Measurements from ENCODE around the gene EDNRB.

The EDNRB gene

GRCh38 chr13:77930430-77930829 lies 11.8 kb upstream of the EDNRB start:
- Histone ChIP-seq H3K4me2 (ENCODE audit: low read length) (no peak overlapping the region), H3K79me2 (ENCODE audit: control insufficient read depth, insufficient read depth, low read length) (no peaks in the 10 kb centered on the region), H3K56ac (ENCODE audit: low read length) (no peak overlapping the region), H2AK5ac (ENCODE audit: low read length) (no peak overlapping the region), H3K79me1 (ENCODE audit: low read length) (no peaks in the 10 kb centered on the region), H3K4me1 (ENCODE audit: control insufficient read depth, low read depth, low read length) (peaks cover 2% of the 10 kb centered on the region), H4K8ac (ENCODE audit: low read depth, low read length) (no peak overlapping the region), H2BK5ac (ENCODE audit: low read length) (no peak overlapping the region), H3K4ac (ENCODE audit: low read depth, low read length) (no peak overlapping the region), H2BK15ac (replicated peaks; ENCODE audit: low read depth) (no peak overlapping the region), H3K36me3 (ENCODE audit: control insufficient read depth, insufficient read depth, low read length) (no peaks in the 10 kb centered on the region), H3K27me3 (ENCODE audit: insufficient read depth, low read length, poor library complexity) (no peaks in the 10 kb centered on the region), H3K18ac (ENCODE audit: low read length) (no peak overlapping the region), H2BK120ac (ENCODE audit: low read depth, low read length) (no peak overlapping the region), H3K23ac (ENCODE audit: low read length) (no peak overlapping the region), H3K9ac (ENCODE audit: low read length) (no peak overlapping the region), H3K4me3 (ENCODE audit: low read length) (no peak overlapping the region), H3K27ac (ENCODE audit: low read depth, low read length) (no peak overlapping the region), H4K5ac (ENCODE audit: low read length) (no peak overlapping the region)
- no peak for DNase-seq

- Histone ChIP-seq H3K9ac (ENCODE audit: low read length) (no peak overlapping the region), H3K4ac (ENCODE audit: low read depth, low read length) (no peak overlapping the region), H3K27me3 (ENCODE audit: insufficient read depth, low read length, poor library complexity) (no peaks in the 10 kb centered on the region), H2AK5ac (ENCODE audit: low read length) (no peak overlapping the region), H3K79me2 (ENCODE audit: control insufficient read depth, insufficient read depth, low read length) (no peaks in the 10 kb centered on the region), H3K18ac (ENCODE audit: low read length) (no peak overlapping the region), H3K56ac (ENCODE audit: low read length) (no peak overlapping the region), H3K79me1 (ENCODE audit: low read length) (no peaks in the 10 kb centered on the region), H2BK15ac (replicated peaks; ENCODE audit: low read depth) (peak overlapping the region; percentile 57), H4K5ac (ENCODE audit: low read length) (no peak overlapping the region), H3K36me3 (ENCODE audit: control insufficient read depth, insufficient read depth, low read length) (no peaks in the 10 kb centered on the region), H4K8ac (ENCODE audit: low read depth, low read length) (no peak overlapping the region), H2BK5ac (ENCODE audit: low read length) (no peak overlapping the region), H3K4me2 (ENCODE audit: low read length) (no peak overlapping the region), H3K23ac (ENCODE audit: low read length) (no peak overlapping the region), H3K27ac (ENCODE audit: low read depth, low read length) (no peak overlapping the region), H3K4me1 (ENCODE audit: control insufficient read depth, low read depth, low read length) (peaks cover under 1% of the 10 kb centered on the region), H3K4me3 (ENCODE audit: low read length) (no peak overlapping the region), H2BK120ac (ENCODE audit: low read depth, low read length) (no peak overlapping the region)
- no peak for DNase-seq
- WGBS (ENCODE audit: extremely low coverage, insufficient coverage, low lambda C conversion rate): no CpG with 5 or more reads among the region's 2 CpGs
Measured at GRCh38 chr13:77928909-77929308, 10.3 kb upstream of the EDNRB start.

- Histone ChIP-seq H3K56ac (ENCODE audit: low read length) (no peak overlapping the region), H3K79me2 (ENCODE audit: control insufficient read depth, insufficient read depth, low read length) (no peaks in the 10 kb centered on the region), H2BK120ac (ENCODE audit: low read depth, low read length) (no peak overlapping the region), H3K79me1 (ENCODE audit: low read length) (no peaks in the 10 kb centered on the region), H2BK5ac (ENCODE audit: low read length) (no peak overlapping the region), H3K9ac (ENCODE audit: low read length) (no peak overlapping the region), H2AK5ac (ENCODE audit: low read length) (no peak overlapping the region), H4K8ac (ENCODE audit: low read depth, low read length) (no peak overlapping the region), H3K4me2 (ENCODE audit: low read length) (no peak overlapping the region), H4K5ac (ENCODE audit: low read length) (no peak overlapping the region), H3K4me1 (ENCODE audit: control insufficient read depth, low read depth, low read length) (no peaks in the 10 kb centered on the region), H3K23ac (ENCODE audit: low read length) (no peak overlapping the region), H3K4ac (ENCODE audit: low read depth, low read length) (no peak overlapping the region), H3K27ac (ENCODE audit: low read depth, low read length) (no peak overlapping the region), H3K18ac (ENCODE audit: low read length) (no peak overlapping the region), H3K36me3 (ENCODE audit: control insufficient read depth, insufficient read depth, low read length) (no peaks in the 10 kb centered on the region), H3K4me3 (ENCODE audit: low read length) (no peak overlapping the region), H3K27me3 (ENCODE audit: insufficient read depth, low read length, poor library complexity) (no peaks in the 10 kb centered on the region), H2BK15ac (replicated peaks; ENCODE audit: low read depth) (no peak overlapping the region)
- DNase-seq: no peak
- WGBS (ENCODE audit: extremely low coverage, insufficient coverage, low lambda C conversion rate): no CpG with 5 or more reads among the region's 14 CpGs
Measured at GRCh38 chr13:77925616-77926015, 7.0 kb upstream of the EDNRB start.

- no peak overlapping the region for H3K4ac ChIP-seq (ENCODE audit: low read depth, low read length)
- no peak overlapping the region for H4K5ac ChIP-seq (ENCODE audit: low read length)
- H3K79me2 ChIP-seq (ENCODE audit: control insufficient read depth, insufficient read depth, low read length): peaks cover 2% of the 10 kb centered on the region
- H3K4me3 ChIP-seq (ENCODE audit: low read length): no peak overlapping the region
- H2BK5ac ChIP-seq (ENCODE audit: low read length): no peak overlapping the region
- H4K8ac ChIP-seq (ENCODE audit: low read depth, low read length): no peak overlapping the region
- H3K23ac ChIP-seq (ENCODE audit: low read length): no peak overlapping the region
- peak overlapping the region; percentile 10 for H3K27ac ChIP-seq (ENCODE audit: low read depth, low read length)
- no peak for DNase-seq
- no peak overlapping the region for H2BK120ac ChIP-seq (ENCODE audit: low read depth, low read length)
- peak overlapping the region; percentile 0 for H3K18ac ChIP-seq (ENCODE audit: low read length)
- H2BK15ac ChIP-seq (replicated peaks; ENCODE audit: low read depth): no peak overlapping the region
- no peak overlapping the region for H2AK5ac ChIP-seq (ENCODE audit: low read length)
- peaks cover 4% of the 10 kb centered on the region for H3K4me1 ChIP-seq (ENCODE audit: control insufficient read depth, low read depth, low read length)
- H3K27me3 ChIP-seq (ENCODE audit: insufficient read depth, low read length, poor library complexity): no peaks in the 10 kb centered on the region
- WGBS (ENCODE audit: extremely low coverage, insufficient coverage, low lambda C conversion rate): no CpG with 5 or more reads among the region's 8 CpGs
- no peaks in the 10 kb centered on the region for H3K36me3 ChIP-seq (ENCODE audit: control insufficient read depth, insufficient read depth, low read length)
- H3K4me2 ChIP-seq (ENCODE audit: low read length): peak overlapping the region; percentile 82
- peak overlapping the region; percentile 62 for H3K9ac ChIP-seq (ENCODE audit: low read length)
- no peaks in the 10 kb centered on the region for H3K79me1 ChIP-seq (ENCODE audit: low read length)
- peak overlapping the region; percentile 47 for H3K56ac ChIP-seq (ENCODE audit: low read length)
Measured at GRCh38 chr13:77919921-77920294, 1.3 kb upstream of the EDNRB start.

GRCh38 chr13:77919246-77919920 lies 752 bp upstream of the EDNRB start:
- H4K8ac ChIP-seq (ENCODE audit: low read depth, low read length): no peak overlapping the region
- no peaks in the 10 kb centered on the region for H3K79me1 ChIP-seq (ENCODE audit: low read length)
- peak overlapping the region; percentile 82 for H3K4me2 ChIP-seq (ENCODE audit: low read length)
- no peak overlapping the region for H2BK15ac ChIP-seq (replicated peaks; ENCODE audit: low read depth)
- H3K9ac ChIP-seq (ENCODE audit: low read length): peak overlapping the region; percentile 62
- DNase-seq: peak; percentile 75
- no peak overlapping the region for H2AK5ac ChIP-seq (ENCODE audit: low read length)
- no peak overlapping the region for H3K23ac ChIP-seq (ENCODE audit: low read length)
- H2BK5ac ChIP-seq (ENCODE audit: low read length): no peak overlapping the region
- H4K5ac ChIP-seq (ENCODE audit: low read length): no peak overlapping the region
- no peaks in the 10 kb centered on the region for H3K36me3 ChIP-seq (ENCODE audit: control insufficient read depth, insufficient read depth, low read length)
- H3K79me2 ChIP-seq (ENCODE audit: control insufficient read depth, insufficient read depth, low read length): peaks cover 2% of the 10 kb centered on the region
- no peak overlapping the region for H2BK120ac ChIP-seq (ENCODE audit: low read depth, low read length)
- peak overlapping the region; percentile 71 for H3K56ac ChIP-seq (ENCODE audit: low read length)
- H3K4me3 ChIP-seq (ENCODE audit: low read length): peak overlapping the region; percentile 61
- H3K18ac ChIP-seq (ENCODE audit: low read length): peak overlapping the region; percentile 0
- WGBS (ENCODE audit: extremely low coverage, insufficient coverage, low lambda C conversion rate): no CpG with 5 or more reads among the region's 29 CpGs
- no peaks in the 10 kb centered on the region for H3K27me3 ChIP-seq (ENCODE audit: insufficient read depth, low read length, poor library complexity)
- H3K27ac ChIP-seq (ENCODE audit: low read depth, low read length): peak overlapping the region; percentile 10
- peaks cover 4% of the 10 kb centered on the region for H3K4me1 ChIP-seq (ENCODE audit: control insufficient read depth, low read depth, low read length)
- H3K4ac ChIP-seq (ENCODE audit: low read depth, low read length): no peak overlapping the region

- H3K27me3 ChIP-seq (ENCODE audit: insufficient read depth, low read length, poor library complexity): no peaks in the 10 kb centered on the region
- no peak overlapping the region for H2AK5ac ChIP-seq (ENCODE audit: low read length)
- H3K4ac ChIP-seq (ENCODE audit: low read depth, low read length): no peak overlapping the region
- H3K79me2 ChIP-seq (ENCODE audit: control insufficient read depth, insufficient read depth, low read length): peaks cover 2% of the 10 kb centered on the region
- no peak overlapping the region for H3K18ac ChIP-seq (ENCODE audit: low read length)
- H3K27ac ChIP-seq (ENCODE audit: low read depth, low read length): no peak overlapping the region
- no peak overlapping the region for H2BK5ac ChIP-seq (ENCODE audit: low read length)
- H4K8ac ChIP-seq (ENCODE audit: low read depth, low read length): no peak overlapping the region
- peaks cover 4% of the 10 kb centered on the region for H3K4me1 ChIP-seq (ENCODE audit: control insufficient read depth, low read depth, low read length)
- no peaks in the 10 kb centered on the region for H3K79me1 ChIP-seq (ENCODE audit: low read length)
- no peak overlapping the region for H2BK120ac ChIP-seq (ENCODE audit: low read depth, low read length)
- no CpG with 5 or more reads among the region's 4 CpGs for WGBS (ENCODE audit: extremely low coverage, insufficient coverage, low lambda C conversion rate)
- no peak overlapping the region for H3K23ac ChIP-seq (ENCODE audit: low read length)
- DNase-seq: no peak
- H3K36me3 ChIP-seq (ENCODE audit: control insufficient read depth, insufficient read depth, low read length): no peaks in the 10 kb centered on the region
- no peak overlapping the region for H3K4me3 ChIP-seq (ENCODE audit: low read length)
- H4K5ac ChIP-seq (ENCODE audit: low read length): no peak overlapping the region
- H3K4me2 ChIP-seq (ENCODE audit: low read length): no peak overlapping the region
- no peak overlapping the region for H3K56ac ChIP-seq (ENCODE audit: low read length)
- no peak overlapping the region for H2BK15ac ChIP-seq (replicated peaks; ENCODE audit: low read depth)
- no peak overlapping the region for H3K9ac ChIP-seq (ENCODE audit: low read length)
Measured at GRCh38 chr13:77916488-77916887, 2.1 kb downstream of the EDNRB start.

Data from mesendoderm (in vitro differentiated cells).